BE2C (cell line): ENCODE results near the gene PARK7.
A peak's percentile ranks its signal among the peaks of the same experiment; 100 is the strongest.

ENCODE experiments used
- DNase-seq: peaks from one replicate; pipeline ENCODE4 v3.0.0-alpha.2; 2020
- H3K27me3 ChIP-seq: fragments of 250-450 bp; sonication (Bioruptor Pico); 2 replicates; pipeline ENCODE4 v1.5.1; 2020; ENCODE audit warnings: mild to moderate bottlenecking
- H3K36me3 ChIP-seq: fragments of 250-450 bp; sonication (Bioruptor Pico); 2 replicates; pipeline ENCODE4 v1.5.1; 2020; ENCODE audit warnings: mild to moderate bottlenecking
- H3K4me1 ChIP-seq: fragments of 250-450 bp; sonication (Bioruptor Pico); 2 replicates; pipeline ENCODE4 v1.5.1; 2020
- H3K4me3 ChIP-seq: 2 replicates; pipeline ENCODE4 v1.5.1; 2011; ENCODE audit warnings: low read depth, low read length
- H3K9me3 ChIP-seq: fragments of 250-450 bp; sonication (Bioruptor Pico); 2 replicates; pipeline ENCODE4 v1.5.1; 2020
- TF ChIP-seq, protein P1 (sequence below): IDR thresholded peaks from 2 replicates; pipeline ENCODE4 v1.5.1; 2012; ENCODE audit warnings: mild to moderate bottlenecking, low read depth, low read length

PARK7 gene

GRCh38 chr1:8017495-8018197 is 56.1 kb downstream of the PARK7 start:
- H3K9me3 ChIP-seq: no peaks in the 10 kb centered on the region
- H3K27me3 ChIP-seq: no peaks in the 10 kb centered on the region
- H3K4me3 ChIP-seq: no peak overlapping the region
- DNase-seq: peak; percentile 11
- H3K4me1 ChIP-seq: no peaks in the 10 kb centered on the region
- H3K36me3 ChIP-seq: no peaks in the 10 kb centered on the region
- TF ChIP-seq, protein P1, sequence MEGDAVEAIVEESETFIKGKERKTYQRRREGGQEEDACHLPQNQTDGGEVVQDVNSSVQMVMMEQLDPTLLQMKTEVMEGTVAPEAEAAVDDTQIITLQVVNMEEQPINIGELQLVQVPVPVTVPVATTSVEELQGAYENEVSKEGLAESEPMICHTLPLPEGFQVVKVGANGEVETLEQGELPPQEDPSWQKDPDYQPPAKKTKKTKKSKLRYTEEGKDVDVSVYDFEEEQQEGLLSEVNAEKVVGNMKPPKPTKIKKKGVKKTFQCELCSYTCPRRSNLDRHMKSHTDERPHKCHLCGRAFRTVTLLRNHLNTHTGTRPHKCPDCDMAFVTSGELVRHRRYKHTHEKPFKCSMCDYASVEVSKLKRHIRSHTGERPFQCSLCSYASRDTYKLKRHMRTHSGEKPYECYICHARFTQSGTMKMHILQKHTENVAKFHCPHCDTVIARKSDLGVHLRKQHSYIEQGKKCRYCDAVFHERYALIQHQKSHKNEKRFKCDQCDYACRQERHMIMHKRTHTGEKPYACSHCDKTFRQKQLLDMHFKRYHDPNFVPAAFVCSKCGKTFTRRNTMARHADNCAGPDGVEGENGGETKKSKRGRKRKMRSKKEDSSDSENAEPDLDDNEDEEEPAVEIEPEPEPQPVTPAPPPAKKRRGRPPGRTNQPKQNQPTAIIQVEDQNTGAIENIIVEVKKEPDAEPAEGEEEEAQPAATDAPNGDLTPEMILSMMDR: no peak

GRCh38 chr1:8018492-8019228 is 57.1 kb downstream of the PARK7 start:
- no peak for DNase-seq
- H3K4me3 ChIP-seq: no peak overlapping the region
- no peaks in the 10 kb centered on the region for H3K27me3 ChIP-seq
- H3K9me3 ChIP-seq: no peaks in the 10 kb centered on the region
- TF ChIP-seq, protein P1: no peak
- H3K36me3 ChIP-seq: no peaks in the 10 kb centered on the region
- no peaks in the 10 kb centered on the region for H3K4me1 ChIP-seq

DNA sequence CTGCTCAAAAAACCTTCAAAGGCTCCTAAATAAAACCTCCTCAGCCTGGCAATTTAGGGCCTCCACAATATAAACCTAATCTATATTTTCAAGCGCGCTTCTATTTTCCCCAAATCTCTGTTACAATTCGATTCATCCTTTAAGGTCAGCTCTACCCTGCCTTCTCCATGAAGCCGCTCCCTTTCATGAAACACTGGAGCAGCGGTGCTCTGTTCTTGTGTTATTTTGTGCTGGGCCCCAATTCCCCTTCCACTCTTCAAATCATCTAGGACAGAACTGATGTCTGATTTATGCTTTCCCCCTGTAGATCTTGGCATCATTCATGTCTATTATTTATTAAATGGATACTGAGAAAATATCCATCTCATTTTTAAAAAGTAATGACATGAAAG is 57.7 kb downstream of the PARK7 start:
- H3K36me3 ChIP-seq: no peaks in the 10 kb centered on the region
- no peaks in the 10 kb centered on the region for H3K4me1 ChIP-seq
- TF ChIP-seq, protein P1: no peak
- H3K4me3 ChIP-seq: no peak overlapping the region
- no peaks in the 10 kb centered on the region for H3K9me3 ChIP-seq
- H3K27me3 ChIP-seq: no peaks in the 10 kb centered on the region
- DNase-seq: no peak

DNA sequence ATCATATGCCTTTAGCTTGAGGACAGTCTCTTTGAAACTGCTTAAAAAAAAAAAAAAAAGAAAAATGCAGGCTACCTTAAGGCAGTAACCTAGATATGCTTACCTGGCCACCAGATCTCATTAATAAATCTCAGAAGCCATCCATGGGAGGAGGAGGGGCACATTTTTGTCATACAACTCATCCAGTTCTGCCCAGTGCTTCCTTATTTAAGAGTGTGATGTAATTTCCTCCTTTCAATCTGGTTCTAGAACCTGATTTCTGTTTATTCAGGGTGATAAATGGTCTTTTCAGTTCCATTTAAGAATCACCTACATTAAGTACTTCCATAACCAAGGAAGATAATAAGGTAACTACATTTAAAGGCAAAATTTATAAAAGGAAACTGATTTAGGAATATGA is 58.5 kb downstream of the PARK7 start:
- DNase-seq: no peak
- TF ChIP-seq, protein P1: no peak
- H3K4me3 ChIP-seq: no peak overlapping the region
- no peaks in the 10 kb centered on the region for H3K4me1 ChIP-seq
- no peaks in the 10 kb centered on the region for H3K36me3 ChIP-seq
- peaks cover 1% of the 10 kb centered on the region; the same call in 1 of the 2 replicates for H3K27me3 ChIP-seq
- H3K9me3 ChIP-seq: no peaks in the 10 kb centered on the region

- TF ChIP-seq, protein P1: no peak
- Histone ChIP-seq H3K4me3 (no peak overlapping the region), H3K36me3 (no peaks in the 10 kb centered on the region), H3K27me3 (peaks cover 8% of the 10 kb centered on the region; the same call in 1 of the 2 replicates), H3K4me1 (no peaks in the 10 kb centered on the region), H3K9me3 (no peaks in the 10 kb centered on the region)
- no peak for DNase-seq
These were observed 60.3 kb downstream of the PARK7 start for GRCh38 chr1:8021676-8022266.
